ENCODE results near the gene PTPRN2. TPM values are rescaled to one million over a fixed set of nuclear protein-coding genes. Genes with fewer than 3 reads are reported as not detected.

PTPRN2 gene
- total and polyA plus RNA-seq, 2 of the 13 experiments (the other 11 are each of a cell fraction or from before 2014, with no cell fraction given), result 2.5 to 24.2 TPM

DNA sequence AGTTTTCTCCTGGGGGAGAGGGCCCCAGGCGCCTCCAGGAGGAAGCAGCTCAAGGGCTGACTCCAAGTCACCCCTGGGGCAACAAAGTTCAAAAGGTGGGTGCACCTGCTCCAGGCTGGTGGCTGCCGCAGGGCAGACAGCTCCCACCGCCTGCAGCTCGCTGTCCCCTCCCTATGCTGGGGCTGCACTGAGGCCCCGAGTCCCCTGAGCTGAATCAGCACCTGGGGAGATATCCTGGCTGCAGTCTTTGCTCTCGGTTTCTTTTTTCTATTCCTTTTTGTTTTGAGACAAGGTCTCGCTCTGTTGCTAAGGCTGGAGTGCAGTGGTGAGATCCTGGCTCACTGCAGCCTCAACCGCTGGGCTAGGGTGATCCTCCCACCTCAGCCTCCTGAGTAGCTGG, 1067.4 kb downstream of the PTPRN2 start (continued):
- TF ChIP-seq TAF15 (IDR thresholded peaks at IDR 0.05; ENCODE audit: low read depth, low read length, poor library complexity, severe bottlenecking), result no peak
- TF ChIP-seq ZNF792 (CRISPR knock-in tag; IDR thresholded peaks at IDR 0.05), result no peak
- TF ChIP-seq NKX3-1 (CRISPR knock-in tag; IDR thresholded peaks at IDR 0.05), result no peak
- TF ChIP-seq FOXK2 (IDR thresholded peaks at IDR 0.05), result no peak
- TF ChIP-seq GTF3A (CRISPR knock-in tag; conservative IDR thresholded peaks at IDR 0.05), result no peak
- TF ChIP-seq ZNF318 (CRISPR knock-in tag; IDR thresholded peaks at IDR 0.05), result no peak
- TF ChIP-seq NR1H2 (CRISPR knock-in tag; IDR thresholded peaks at IDR 0.05; ENCODE audit: borderline replicate concordance, low read depth), result no peak
